ENCODE data around the gene KDM8. TPM values are rescaled to one million over a fixed set of nuclear protein-coding genes. Genes with fewer than 3 reads are reported as not detected.

The KDM8 gene
- total and polyA plus RNA-seq, 2 experiments from 2014 or later: 5.1 to 5.7 TPM

DNA sequence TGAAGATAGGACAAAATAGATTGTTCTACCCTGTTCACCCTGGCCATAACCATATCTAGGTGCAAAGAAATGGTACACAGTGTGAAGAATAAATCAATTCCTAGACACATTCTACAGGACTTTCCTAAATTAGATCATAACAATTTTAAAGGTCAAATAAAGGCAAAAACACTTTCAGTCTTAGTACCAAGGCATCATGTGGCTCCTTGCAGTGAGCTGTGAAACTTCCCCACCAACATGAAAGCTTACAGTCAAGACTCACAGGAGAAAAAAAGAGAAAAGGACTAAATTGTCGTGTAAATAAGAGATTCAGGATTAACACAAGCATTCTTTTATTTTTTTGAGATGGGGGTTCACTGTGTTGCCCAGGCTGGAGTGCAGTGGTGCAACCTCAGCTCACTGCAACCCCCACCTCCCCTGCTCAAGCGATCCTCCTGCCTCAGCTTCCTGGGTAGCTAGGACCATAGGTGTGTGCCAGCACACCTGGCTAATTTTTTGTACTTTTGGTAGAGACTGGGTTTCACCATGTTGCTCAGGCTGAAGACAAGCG lies 51.0 kb downstream of the KDM8 start (continued):
- TF ChIP-seq, protein P1, sequence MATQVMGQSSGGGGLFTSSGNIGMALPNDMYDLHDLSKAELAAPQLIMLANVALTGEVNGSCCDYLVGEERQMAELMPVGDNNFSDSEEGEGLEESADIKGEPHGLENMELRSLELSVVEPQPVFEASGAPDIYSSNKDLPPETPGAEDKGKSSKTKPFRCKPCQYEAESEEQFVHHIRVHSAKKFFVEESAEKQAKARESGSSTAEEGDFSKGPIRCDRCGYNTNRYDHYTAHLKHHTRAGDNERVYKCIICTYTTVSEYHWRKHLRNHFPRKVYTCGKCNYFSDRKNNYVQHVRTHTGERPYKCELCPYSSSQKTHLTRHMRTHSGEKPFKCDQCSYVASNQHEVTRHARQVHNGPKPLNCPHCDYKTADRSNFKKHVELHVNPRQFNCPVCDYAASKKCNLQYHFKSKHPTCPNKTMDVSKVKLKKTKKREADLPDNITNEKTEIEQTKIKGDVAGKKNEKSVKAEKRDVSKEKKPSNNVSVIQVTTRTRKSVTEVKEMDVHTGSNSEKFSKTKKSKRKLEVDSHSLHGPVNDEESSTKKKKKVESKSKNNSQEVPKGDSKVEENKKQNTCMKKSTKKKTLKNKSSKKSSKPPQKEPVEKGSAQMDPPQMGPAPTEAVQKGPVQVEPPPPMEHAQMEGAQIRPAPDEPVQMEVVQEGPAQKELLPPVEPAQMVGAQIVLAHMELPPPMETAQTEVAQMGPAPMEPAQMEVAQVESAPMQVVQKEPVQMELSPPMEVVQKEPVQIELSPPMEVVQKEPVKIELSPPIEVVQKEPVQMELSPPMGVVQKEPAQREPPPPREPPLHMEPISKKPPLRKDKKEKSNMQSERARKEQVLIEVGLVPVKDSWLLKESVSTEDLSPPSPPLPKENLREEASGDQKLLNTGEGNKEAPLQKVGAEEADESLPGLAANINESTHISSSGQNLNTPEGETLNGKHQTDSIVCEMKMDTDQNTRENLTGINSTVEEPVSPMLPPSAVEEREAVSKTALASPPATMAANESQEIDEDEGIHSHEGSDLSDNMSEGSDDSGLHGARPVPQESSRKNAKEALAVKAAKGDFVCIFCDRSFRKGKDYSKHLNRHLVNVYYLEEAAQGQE (IDR thresholded peaks at IDR 0.05; ENCODE audit: unreplicated experiment): no peak
- TF ChIP-seq NANOG (IDR thresholded peaks at IDR 0.05; ENCODE audit: borderline replicate concordance): no peak
- no peak for TF ChIP-seq POLR2AphosphoS5 (IDR thresholded peaks at IDR 0.05; ENCODE audit: low read depth)
- no peak for TF ChIP-seq ZNF114 (CRISPR knock-in tag; IDR thresholded peaks at IDR 0.05)
- no peak for TF ChIP-seq STAT1 (IDR thresholded peaks at IDR 0.05; ENCODE audit: unreplicated experiment)

DNA sequence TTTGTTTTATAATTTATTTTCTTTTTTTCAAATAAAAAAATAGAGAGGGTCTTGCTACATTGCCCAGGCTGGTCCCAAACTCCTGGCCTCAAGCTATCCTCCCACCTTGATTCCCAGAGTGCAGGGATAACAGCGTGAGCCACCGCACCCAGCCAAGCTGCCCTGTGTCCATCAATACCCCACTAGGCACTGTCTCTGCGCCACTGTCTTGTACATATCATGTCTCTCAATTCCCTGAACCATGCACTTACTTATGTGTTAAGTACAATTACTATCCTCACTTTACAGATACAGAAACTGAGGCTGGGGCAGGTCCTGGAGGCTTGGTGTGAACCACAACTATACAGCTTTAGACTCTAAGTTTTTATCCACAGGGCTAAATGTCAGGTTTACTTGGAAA lies 53.5 kb downstream of the KDM8 start:
- Histone ChIP-seq H3K79me2 (replicated peaks; ENCODE audit: insufficient read depth) (0 out of 2 replicates have a peak, but pooled peaks cover 5% of the 10 kb centered on the region), H2AFZ (no peak overlapping the region), H3K27me3 (ENCODE audit: insufficient read depth) (no peaks in the 10 kb centered on the region), H3K4me3 (no peak overlapping the region), H3K9me2 (ENCODE audit: insufficient read depth) (no peaks in the 10 kb centered on the region), H3K36me3 (ENCODE audit: insufficient read depth) (no peaks in the 10 kb centered on the region), H3K27ac (ENCODE audit: low read depth) (no peak overlapping the region), H3K4me1 (ENCODE audit: insufficient read depth) (peaks cover 5% of the 10 kb centered on the region; the same call in 1 of the 2 replicates), H3K4me2 (no peak overlapping the region), H4K20me1 (replicated peaks; ENCODE audit: insufficient read depth) (no peaks in the 10 kb centered on the region), H3F3A (replicated peaks; ENCODE audit: low read depth) (no peaks in the 10 kb centered on the region)
- peaks cover 14% of the 10 kb centered on the region; the same call in 2 of the 3 replicates for H3K4me1 Mint-ChIP-seq
- peaks cover 2% of the 10 kb centered on the region for H3K27me3 Mint-ChIP-seq (ENCODE audit: insufficient read depth, low read depth, poor library complexity)
- no peaks in the 10 kb centered on the region; the same call in 2 of the 3 replicates for H3K36me3 Mint-ChIP-seq (ENCODE audit: low read depth)
- H3K4me3 Mint-ChIP-seq: no peak overlapping the region
- H3K27ac Mint-ChIP-seq: no peak overlapping the region
- DNase-seq (ENCODE audit: low spot score) (no peak), ATAC-seq (no peak)
- no peaks in the 10 kb centered on the region for H3K9me3 Mint-ChIP-seq
- TF ChIP-seq, protein P2, sequence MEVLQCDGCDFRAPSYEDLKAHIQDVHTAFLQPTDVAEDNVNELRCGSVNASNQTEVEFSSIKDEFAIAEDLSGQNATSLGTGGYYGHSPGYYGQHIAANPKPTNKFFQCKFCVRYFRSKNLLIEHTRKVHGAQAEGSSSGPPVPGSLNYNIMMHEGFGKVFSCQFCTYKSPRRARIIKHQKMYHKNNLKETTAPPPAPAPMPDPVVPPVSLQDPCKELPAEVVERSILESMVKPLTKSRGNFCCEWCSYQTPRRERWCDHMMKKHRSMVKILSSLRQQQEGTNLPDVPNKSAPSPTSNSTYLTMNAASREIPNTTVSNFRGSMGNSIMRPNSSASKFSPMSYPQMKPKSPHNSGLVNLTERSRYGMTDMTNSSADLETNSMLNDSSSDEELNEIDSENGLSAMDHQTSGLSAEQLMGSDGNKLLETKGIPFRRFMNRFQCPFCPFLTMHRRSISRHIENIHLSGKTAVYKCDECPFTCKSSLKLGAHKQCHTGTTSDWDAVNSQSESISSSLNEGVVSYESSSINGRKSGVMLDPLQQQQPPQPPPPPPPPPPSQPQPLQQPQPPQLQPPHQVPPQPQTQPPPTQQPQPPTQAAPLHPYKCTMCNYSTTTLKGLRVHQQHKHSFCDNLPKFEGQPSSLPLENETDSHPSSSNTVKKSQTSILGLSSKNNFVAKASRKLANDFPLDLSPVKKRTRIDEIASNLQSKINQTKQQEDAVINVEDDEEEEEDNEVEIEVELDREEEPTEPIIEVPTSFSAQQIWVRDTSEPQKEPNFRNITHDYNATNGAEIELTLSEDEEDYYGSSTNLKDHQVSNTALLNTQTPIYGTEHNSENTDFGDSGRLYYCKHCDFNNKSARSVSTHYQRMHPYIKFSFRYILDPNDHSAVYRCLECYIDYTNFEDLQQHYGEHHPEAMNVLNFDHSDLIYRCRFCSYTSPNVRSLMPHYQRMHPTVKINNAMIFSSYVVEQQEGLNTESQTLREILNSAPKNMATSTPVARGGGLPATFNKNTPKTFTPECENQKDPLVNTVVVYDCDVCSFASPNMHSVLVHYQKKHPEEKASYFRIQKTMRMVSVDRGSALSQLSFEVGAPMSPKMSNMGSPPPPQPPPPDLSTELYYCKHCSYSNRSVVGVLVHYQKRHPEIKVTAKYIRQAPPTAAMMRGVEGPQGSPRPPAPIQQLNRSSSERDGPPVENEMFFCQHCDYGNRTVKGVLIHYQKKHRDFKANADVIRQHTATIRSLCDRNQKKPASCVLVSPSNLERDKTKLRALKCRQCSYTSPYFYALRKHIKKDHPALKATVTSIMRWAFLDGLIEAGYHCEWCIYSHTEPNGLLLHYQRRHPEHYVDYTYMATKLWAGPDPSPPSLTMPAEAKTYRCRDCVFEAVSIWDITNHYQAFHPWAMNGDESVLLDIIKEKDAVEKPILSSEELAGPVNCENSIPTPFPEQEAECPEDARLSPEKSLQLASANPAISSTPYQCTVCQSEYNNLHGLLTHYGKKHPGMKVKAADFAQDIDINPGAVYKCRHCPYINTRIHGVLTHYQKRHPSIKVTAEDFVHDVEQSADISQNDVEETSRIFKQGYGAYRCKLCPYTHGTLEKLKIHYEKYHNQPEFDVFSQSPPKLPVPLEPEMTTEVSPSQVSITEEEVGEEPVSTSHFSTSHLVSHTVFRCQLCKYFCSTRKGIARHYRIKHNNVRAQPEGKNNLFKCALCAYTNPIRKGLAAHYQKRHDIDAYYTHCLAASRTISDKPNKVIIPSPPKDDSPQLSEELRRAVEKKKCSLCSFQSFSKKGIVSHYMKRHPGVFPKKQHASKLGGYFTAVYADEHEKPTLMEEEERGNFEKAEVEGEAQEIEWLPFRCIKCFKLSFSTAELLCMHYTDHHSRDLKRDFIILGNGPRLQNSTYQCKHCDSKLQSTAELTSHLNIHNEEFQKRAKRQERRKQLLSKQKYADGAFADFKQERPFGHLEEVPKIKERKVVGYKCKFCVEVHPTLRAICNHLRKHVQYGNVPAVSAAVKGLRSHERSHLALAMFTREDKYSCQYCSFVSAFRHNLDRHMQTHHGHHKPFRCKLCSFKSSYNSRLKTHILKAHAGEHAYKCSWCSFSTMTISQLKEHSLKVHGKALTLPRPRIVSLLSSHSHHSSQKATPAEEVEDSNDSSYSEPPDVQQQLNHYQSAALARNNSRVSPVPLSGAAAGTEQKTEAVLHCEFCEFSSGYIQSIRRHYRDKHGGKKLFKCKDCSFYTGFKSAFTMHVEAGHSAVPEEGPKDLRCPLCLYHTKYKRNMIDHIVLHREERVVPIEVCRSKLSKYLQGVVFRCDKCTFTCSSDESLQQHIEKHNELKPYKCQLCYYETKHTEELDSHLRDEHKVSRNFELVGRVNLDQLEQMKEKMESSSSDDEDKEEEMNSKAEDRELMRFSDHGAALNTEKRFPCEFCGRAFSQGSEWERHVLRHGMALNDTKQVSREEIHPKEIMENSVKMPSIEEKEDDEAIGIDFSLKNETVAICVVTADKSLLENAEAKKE (CRISPR knock-in tag; IDR thresholded peaks at IDR 0.05): no peak
- TF ChIP-seq NANOG (IDR thresholded peaks at IDR 0.05; ENCODE audit: borderline replicate concordance) (no peak), POLR2AphosphoS5 (IDR thresholded peaks at IDR 0.05; ENCODE audit: low read depth) (no peak), CREB1 (CRISPR knock-in tag; IDR thresholded peaks at IDR 0.05; ENCODE audit: low read depth) (no peak), STAT1 (IDR thresholded peaks at IDR 0.05; ENCODE audit: unreplicated experiment) (no peak), ZNF114 (CRISPR knock-in tag; IDR thresholded peaks at IDR 0.05) (no peak)
- TF ChIP-seq, protein P3, sequence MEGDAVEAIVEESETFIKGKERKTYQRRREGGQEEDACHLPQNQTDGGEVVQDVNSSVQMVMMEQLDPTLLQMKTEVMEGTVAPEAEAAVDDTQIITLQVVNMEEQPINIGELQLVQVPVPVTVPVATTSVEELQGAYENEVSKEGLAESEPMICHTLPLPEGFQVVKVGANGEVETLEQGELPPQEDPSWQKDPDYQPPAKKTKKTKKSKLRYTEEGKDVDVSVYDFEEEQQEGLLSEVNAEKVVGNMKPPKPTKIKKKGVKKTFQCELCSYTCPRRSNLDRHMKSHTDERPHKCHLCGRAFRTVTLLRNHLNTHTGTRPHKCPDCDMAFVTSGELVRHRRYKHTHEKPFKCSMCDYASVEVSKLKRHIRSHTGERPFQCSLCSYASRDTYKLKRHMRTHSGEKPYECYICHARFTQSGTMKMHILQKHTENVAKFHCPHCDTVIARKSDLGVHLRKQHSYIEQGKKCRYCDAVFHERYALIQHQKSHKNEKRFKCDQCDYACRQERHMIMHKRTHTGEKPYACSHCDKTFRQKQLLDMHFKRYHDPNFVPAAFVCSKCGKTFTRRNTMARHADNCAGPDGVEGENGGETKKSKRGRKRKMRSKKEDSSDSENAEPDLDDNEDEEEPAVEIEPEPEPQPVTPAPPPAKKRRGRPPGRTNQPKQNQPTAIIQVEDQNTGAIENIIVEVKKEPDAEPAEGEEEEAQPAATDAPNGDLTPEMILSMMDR (conservative IDR thresholded peaks at IDR 0.05; ENCODE audit: low read depth in 2 of 2): no peak
- TF ChIP-seq, protein P1 (IDR thresholded peaks at IDR 0.05; ENCODE audit: unreplicated experiment): no peak
